Measurements from ENCODE around the gene TMEM218.

- TF ChIP-seq POLR2AphosphoS5 (IDR thresholded peaks at IDR 0.05; ENCODE audit: insufficient read depth, low read depth, low read length) (no peak), EZH2 (IDR thresholded peaks at IDR 0.05; ENCODE audit: borderline replicate concordance, low read depth, low read length, severe bottlenecking) (no peak)
- TF ChIP-seq, protein P1, sequence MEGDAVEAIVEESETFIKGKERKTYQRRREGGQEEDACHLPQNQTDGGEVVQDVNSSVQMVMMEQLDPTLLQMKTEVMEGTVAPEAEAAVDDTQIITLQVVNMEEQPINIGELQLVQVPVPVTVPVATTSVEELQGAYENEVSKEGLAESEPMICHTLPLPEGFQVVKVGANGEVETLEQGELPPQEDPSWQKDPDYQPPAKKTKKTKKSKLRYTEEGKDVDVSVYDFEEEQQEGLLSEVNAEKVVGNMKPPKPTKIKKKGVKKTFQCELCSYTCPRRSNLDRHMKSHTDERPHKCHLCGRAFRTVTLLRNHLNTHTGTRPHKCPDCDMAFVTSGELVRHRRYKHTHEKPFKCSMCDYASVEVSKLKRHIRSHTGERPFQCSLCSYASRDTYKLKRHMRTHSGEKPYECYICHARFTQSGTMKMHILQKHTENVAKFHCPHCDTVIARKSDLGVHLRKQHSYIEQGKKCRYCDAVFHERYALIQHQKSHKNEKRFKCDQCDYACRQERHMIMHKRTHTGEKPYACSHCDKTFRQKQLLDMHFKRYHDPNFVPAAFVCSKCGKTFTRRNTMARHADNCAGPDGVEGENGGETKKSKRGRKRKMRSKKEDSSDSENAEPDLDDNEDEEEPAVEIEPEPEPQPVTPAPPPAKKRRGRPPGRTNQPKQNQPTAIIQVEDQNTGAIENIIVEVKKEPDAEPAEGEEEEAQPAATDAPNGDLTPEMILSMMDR (IDR thresholded peaks at IDR 0.05; ENCODE audit: extremely low read depth in 1 of 2, insufficient read depth in 1 of 2, low read depth in 1 of 2, low read length in 2 of 2): no peak
These were observed 22.6 kb downstream of the TMEM218 start for GRCh38 chr11:125088576-125089455.
